OCI-LY3 (cell line): ENCODE data around the gene CAPZB.

Source experiments
- H2AFZ ChIP-seq: fragments of 200-600, 300-600 bp; shearing (Covaris generic); 2 replicates; pipeline ENCODE4 v1.6.0; 2014; ENCODE audit warnings: antibody characterized with exemption, low read depth, low read length
- H3K27ac ChIP-seq: fragments of 200-600, 300-600 bp; sonication (generic); 2 replicates; pipeline ENCODE4 v1.5.1; 2014; ENCODE audit warnings: mild to moderate bottlenecking, low read length, moderate library complexity, mixed read lengths
- H3K27me3 ChIP-seq: fragments of 200-600, 300-600 bp; sonication (generic); 2 replicates; pipeline ENCODE4 v1.6.1; 2014; ENCODE audit warnings: low read depth, low read length, mixed read lengths
- H3K36me3 ChIP-seq: fragments of 200-600, 300-600 bp; sonication (generic); replicated peaks from 2 replicates; pipeline ENCODE3; 2014; ENCODE audit warnings: low read depth, low read length, mixed read lengths
- H3K4me1 ChIP-seq: fragments of 300-600, 200-600 bp; sonication (generic); 2 replicates; pipeline ENCODE4 v1.6.1; 2014; ENCODE audit warnings: low read length, mixed read lengths
- H3K4me2 ChIP-seq: fragments of 200-600, 300-600 bp; sonication (generic); 2 replicates; pipeline ENCODE4 v1.6.1; 2014; ENCODE audit warnings: low read length, mixed read lengths
- H3K4me3 ChIP-seq: fragments of 300-600, 200-600 bp; sonication (generic); 2 replicates; pipeline ENCODE4 v1.5.1; 2014; ENCODE audit warnings: antibody characterized with exemption, mild to moderate bottlenecking, low read length, moderate library complexity
- H3K79me2 ChIP-seq: fragments of 300-600, 200-600 bp; shearing (Covaris generic); 2 replicates; pipeline ENCODE4 v1.6.1; 2014; ENCODE audit warnings: mild to moderate bottlenecking, low read length, mixed read lengths
- H3K9ac ChIP-seq: fragments of 300-600, 200-600 bp; shearing (Covaris generic); 2 replicates; pipeline ENCODE4 v1.6.0; 2014; ENCODE audit warnings: mild to moderate bottlenecking, low read length, moderate library complexity
- H3K9me3 ChIP-seq: fragments of 200-600, 300-600 bp; shearing (Covaris generic); 2 replicates; pipeline ENCODE4 v1.6.1; 2014; ENCODE audit warnings: low read length, mixed read lengths; ENCODE audit not compliant: insufficient read depth
- H4K20me1 ChIP-seq: fragments of 200-600, 300-600 bp; sonication (generic); 2 replicates; pipeline ENCODE4 v1.6.1; 2016; ENCODE audit warnings: low read length, mixed read lengths; ENCODE audit not compliant: insufficient read depth
- EZH2phosphoT487 ChIP-seq: fragments of 200-600 bp; shearing (Covaris generic); IDR thresholded peaks from 2 replicates; pipeline ENCODE4 v1.6.1; 2018; ENCODE audit warnings: antibody characterized with exemption, mixed run types, low read depth
- TF ChIP-seq, protein P1 (sequence below): fragments of 200-600, 300-600 bp; sonication (generic); IDR thresholded peaks from 2 replicates; pipeline ENCODE4 v1.5.1; 2014; ENCODE audit warnings: antibody characterized with exemption, low read length, low read depth

CAPZB gene

DNA sequence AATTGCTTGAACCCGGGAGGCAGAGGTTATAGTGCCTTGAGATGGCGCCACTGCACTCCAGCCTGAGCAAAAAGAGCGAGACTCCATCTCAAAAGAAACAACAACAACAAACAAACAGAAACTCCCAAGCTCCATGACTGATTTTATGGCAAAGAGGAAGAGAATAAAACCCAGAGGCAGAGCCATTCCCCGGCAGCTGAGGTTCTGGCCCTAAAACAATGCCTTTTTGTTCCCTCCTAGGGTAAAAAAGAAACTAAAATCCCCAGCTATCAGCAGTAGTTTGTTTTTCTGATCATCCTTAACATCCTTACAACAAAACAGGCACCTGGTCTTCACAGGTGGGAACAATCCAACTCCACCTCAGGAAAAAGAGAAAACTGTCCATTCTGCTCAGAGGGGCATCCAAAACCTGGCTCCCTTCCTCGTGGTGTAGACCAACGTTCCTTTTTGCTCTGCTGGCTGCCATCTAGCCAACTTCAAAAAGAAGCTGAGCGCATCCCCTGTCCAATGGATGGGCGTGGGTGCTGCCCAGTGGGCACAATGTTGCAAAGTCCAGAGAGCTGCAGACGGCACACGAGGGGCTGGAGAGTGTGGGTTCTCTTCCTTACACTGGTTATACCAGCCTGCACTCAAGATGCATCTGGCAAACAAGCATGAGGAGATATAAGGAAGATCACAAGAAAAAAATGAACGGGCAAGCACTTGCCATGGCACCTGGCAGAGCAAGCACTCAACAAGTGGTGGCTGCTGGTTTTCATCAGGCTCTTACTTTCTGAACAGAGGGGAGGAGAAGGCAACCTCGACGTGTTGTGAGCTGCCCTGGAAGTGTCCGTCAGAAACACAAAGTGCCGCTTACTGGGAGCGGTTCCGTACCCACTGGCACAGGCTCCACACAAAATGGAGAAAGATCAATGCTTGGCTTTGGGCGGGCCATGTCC, 118.5 kb downstream of the CAPZB start:
- H3K27me3 ChIP-seq, result no peaks in the 10 kb centered on the region
- H3K4me2 ChIP-seq, result no peak overlapping the region
- no peak overlapping the region for H3K4me3 ChIP-seq
- H4K20me1 ChIP-seq, result peaks cover 3% of the 10 kb centered on the region; the same call in 1 of the 2 replicates
- H3K36me3 ChIP-seq, result no peaks in the 10 kb centered on the region
- no peaks in the 10 kb centered on the region for H3K79me2 ChIP-seq
- H3K4me1 ChIP-seq, result no peaks in the 10 kb centered on the region
- no peaks in the 10 kb centered on the region for H3K9me3 ChIP-seq
- H3K27ac ChIP-seq, result no peak overlapping the region
- no peak overlapping the region for H2AFZ ChIP-seq
- TF ChIP-seq, protein P1, sequence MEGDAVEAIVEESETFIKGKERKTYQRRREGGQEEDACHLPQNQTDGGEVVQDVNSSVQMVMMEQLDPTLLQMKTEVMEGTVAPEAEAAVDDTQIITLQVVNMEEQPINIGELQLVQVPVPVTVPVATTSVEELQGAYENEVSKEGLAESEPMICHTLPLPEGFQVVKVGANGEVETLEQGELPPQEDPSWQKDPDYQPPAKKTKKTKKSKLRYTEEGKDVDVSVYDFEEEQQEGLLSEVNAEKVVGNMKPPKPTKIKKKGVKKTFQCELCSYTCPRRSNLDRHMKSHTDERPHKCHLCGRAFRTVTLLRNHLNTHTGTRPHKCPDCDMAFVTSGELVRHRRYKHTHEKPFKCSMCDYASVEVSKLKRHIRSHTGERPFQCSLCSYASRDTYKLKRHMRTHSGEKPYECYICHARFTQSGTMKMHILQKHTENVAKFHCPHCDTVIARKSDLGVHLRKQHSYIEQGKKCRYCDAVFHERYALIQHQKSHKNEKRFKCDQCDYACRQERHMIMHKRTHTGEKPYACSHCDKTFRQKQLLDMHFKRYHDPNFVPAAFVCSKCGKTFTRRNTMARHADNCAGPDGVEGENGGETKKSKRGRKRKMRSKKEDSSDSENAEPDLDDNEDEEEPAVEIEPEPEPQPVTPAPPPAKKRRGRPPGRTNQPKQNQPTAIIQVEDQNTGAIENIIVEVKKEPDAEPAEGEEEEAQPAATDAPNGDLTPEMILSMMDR, result no peak
- no peak for TF ChIP-seq EZH2phosphoT487
- H3K9ac ChIP-seq, result no peak overlapping the region

DNA sequence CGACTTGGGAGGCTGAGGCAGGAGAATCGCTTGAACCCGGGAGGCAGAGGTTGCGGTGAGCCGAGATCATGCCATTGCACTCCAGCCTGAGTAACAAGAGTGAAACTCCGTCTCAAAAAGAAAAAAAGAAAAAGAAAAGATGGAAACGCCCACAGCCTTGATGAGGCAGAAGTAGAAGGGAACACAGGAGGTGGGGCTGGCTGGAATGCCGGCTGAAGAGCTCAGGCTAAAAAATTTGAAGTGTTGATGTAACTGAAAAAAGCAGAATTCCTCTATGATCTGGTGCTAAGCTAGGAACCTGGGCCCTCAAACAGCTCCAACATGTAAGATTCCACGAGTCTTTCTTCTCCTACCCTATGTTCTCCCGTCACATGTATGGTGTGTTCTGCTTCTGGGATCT, 119.6 kb downstream of the CAPZB start:
- TF ChIP-seq EZH2phosphoT487, result no peak
- no peak overlapping the region for H3K4me2 ChIP-seq
- H4K20me1 ChIP-seq, result peaks cover 3% of the 10 kb centered on the region; the same call in 1 of the 2 replicates
- no peak overlapping the region for H3K4me3 ChIP-seq
- H2AFZ ChIP-seq, result no peak overlapping the region
- no peaks in the 10 kb centered on the region for H3K4me1 ChIP-seq
- H3K79me2 ChIP-seq, result no peaks in the 10 kb centered on the region
- H3K27ac ChIP-seq, result no peak overlapping the region
- no peaks in the 10 kb centered on the region for H3K27me3 ChIP-seq
- no peaks in the 10 kb centered on the region for H3K9me3 ChIP-seq
- no peak overlapping the region for H3K9ac ChIP-seq
- H3K36me3 ChIP-seq, result no peaks in the 10 kb centered on the region

DNA sequence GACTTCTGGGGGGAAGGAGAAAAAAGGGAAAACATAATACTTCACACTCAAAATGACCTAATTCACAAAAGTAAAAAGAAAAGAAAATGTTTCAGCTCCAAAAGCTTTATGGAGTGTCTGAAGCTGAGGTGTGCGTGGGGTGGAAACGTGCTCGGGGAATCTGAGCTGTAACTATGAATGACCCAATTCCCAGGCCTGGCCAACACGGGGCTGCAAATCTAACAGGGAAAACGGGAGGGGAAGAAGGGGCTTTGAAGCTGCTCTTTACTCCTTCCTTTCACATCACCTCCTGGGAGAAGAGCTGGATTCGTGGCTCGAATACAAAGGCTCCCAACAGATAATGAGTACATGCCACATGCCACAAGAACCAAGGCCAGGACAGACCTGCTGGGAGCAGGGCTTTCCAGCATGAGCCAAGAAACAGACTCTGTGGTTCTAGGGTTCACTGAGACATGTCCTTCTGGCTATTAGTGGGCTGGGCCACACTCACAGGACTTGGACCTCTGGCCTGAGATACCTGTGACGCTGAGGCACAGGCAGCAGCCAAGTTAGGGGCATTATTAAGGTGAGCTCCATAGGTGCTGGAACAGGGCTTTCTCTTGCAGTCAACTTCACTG, 121.7 kb downstream of the CAPZB start:
- H3K36me3 ChIP-seq, result no peaks in the 10 kb centered on the region
- no peaks in the 10 kb centered on the region for H3K4me1 ChIP-seq
- H3K9ac ChIP-seq, result no peak overlapping the region
- no peak overlapping the region for H2AFZ ChIP-seq
- no peaks in the 10 kb centered on the region for H3K27me3 ChIP-seq
- H4K20me1 ChIP-seq, result peaks cover 3% of the 10 kb centered on the region; the same call in 1 of the 2 replicates
- no peak overlapping the region for H3K4me3 ChIP-seq
- TF ChIP-seq, protein P1, result no peak
- no peak for TF ChIP-seq EZH2phosphoT487
- no peaks in the 10 kb centered on the region for H3K79me2 ChIP-seq
- no peak overlapping the region for H3K4me2 ChIP-seq
- no peaks in the 10 kb centered on the region for H3K9me3 ChIP-seq
- no peak overlapping the region for H3K27ac ChIP-seq

DNA sequence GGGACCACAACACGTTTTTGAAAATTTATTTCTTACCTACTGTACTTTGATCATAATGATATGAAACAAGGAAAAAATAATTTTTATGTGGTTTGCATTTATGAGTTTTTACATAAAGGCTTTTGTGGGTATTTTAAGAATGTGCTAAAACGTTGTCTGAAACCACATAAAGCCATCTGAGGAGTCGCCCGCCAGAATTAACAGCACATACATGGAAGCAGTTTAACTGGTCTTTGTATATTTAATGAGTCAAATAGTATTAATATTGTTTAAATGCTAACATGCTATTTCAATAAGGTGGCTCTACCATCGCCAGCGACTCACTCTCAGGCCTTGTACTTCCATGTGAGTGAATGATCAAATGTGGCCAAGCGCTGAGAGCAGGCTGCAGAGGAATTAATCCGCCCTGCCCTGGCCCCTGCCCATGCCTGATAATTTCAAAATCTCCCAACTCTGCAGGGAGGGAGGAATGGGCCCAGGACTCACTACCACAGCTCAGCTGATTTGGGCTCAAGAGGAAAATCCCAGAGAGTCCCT, 123.7 kb downstream of the CAPZB start:
- H3K27ac ChIP-seq, result no peak overlapping the region
- peaks cover 3% of the 10 kb centered on the region; the same call in 1 of the 2 replicates for H4K20me1 ChIP-seq
- H3K9me3 ChIP-seq, result no peaks in the 10 kb centered on the region
- H3K36me3 ChIP-seq, result no peaks in the 10 kb centered on the region
- H3K4me2 ChIP-seq, result no peak overlapping the region
- H3K4me1 ChIP-seq, result no peaks in the 10 kb centered on the region
- no peak for TF ChIP-seq EZH2phosphoT487
- TF ChIP-seq, protein P1, result no peak
- no peaks in the 10 kb centered on the region for H3K27me3 ChIP-seq
- H3K9ac ChIP-seq, result no peak overlapping the region
- no peak overlapping the region for H2AFZ ChIP-seq
- H3K79me2 ChIP-seq, result no peaks in the 10 kb centered on the region
- no peak overlapping the region for H3K4me3 ChIP-seq
